Gastrocnemius medialis (tissue), 4 donors: ENCODE results near the gene GNAT3. TPM values are rescaled to one million over a fixed set of nuclear protein-coding genes. Genes with fewer than 3 reads are reported as not detected.

Experiments used
- ATAC-seq, 2 donors: fragments of 150-250 bp; one replicate each; pipeline ENCODE4 v1.9.1; 2016
- DNase-seq, 2 donors: peaks; one replicate each; pipeline ENCODE4 v3.0.0-alpha.2; 2019
- H3K27ac ChIP-seq, 4 donors: fragments of 200-600 bp; sonication (generic); 1 replicate in 1 of 4; 2 replicates in 3 of 4; pipeline ENCODE4 v1.5.1; 2016 to 2018; ENCODE audit warnings: mild to moderate bottlenecking in 2 of 4, moderate library complexity in 1 of 4
- H3K27me3 ChIP-seq, 3 donors: fragments of 200-600 bp; sonication (generic) in 2 of 3; 1 replicate in 1 of 3; 2 replicates in 2 of 3; pipeline versions ENCODE4 v1.5.1 to v1.6.0; 2016 to 2019; ENCODE audit warnings: mild to moderate bottlenecking in 1 of 3, moderate library complexity in 1 of 3
- H3K36me3 ChIP-seq, 2 donors: fragments of 200-600 bp; sonication (generic) in 1 of 2; one replicate each; pipeline ENCODE4 v1.5.1; 2017 to 2018
- H3K4me1 ChIP-seq, 2 donors: fragments of 200-600 bp; sonication (generic) in 1 of 2; one replicate each; pipeline ENCODE4 v1.5.1; 2016 to 2017; ENCODE audit warnings: mild to moderate bottlenecking in 2 of 2
- H3K4me3 ChIP-seq, 4 donors: fragments of 200-600 bp; sonication (generic) in 3 of 4; 1 replicate in 1 of 4; 2 replicates in 3 of 4; pipeline ENCODE4 v1.5.1; 2016 to 2019; ENCODE audit warnings: mild to moderate bottlenecking in 2 of 4
- H3K9me3 ChIP-seq, 3 donors: fragments of 200-600 bp; sonication (generic) in 2 of 3; 1 replicate in 1 of 3; 2 replicates in 2 of 3; pipeline ENCODE4 v1.5.1; 2016 to 2019
- POLR2A ChIP-seq, 2 donors: fragments of 450-650 bp; IDR thresholded peaks; one replicate each; pipeline ENCODE4 v1.6.1; 2017; ENCODE audit warnings: antibody characterized with exemption in 2 of 2, mild to moderate bottlenecking in 2 of 2, moderate library complexity in 2 of 2
- in situ Hi-C, 4 donors: fragments of 200-750 bp; cut with MboI; loops; one replicate each; pipeline versions ENCODE4 v1.15.0 to v1.8.0; 2017; ENCODE audit warnings: low sequenced_read_pairs in 4 of 4
- intact Hi-C: fragments of 100-400 bp; cut with DNase I; formaldehyde crosslinking; loops from one replicate; pipeline ENCODE4 v1.15.1; 2023; ENCODE audit warnings: low total_unique reads
- total RNA-seq, 4 donors: library from RNA; depleted of rRNA; stranded (reverse); fragments of >200 nt; gene quantifications; one replicate each; pipeline versions ENCODE4 v1.1.0 to v1.2.3, GENCODE V29; 2016
- TF ChIP-seq, protein P1 (sequence below), 5 experiments: fragments of 450-650 bp in 3 of 5; fragments of 200-600 bp in 2 of 5; sonication (generic) in 2 of 5; IDR thresholded peaks in 4 of 5; conservative IDR thresholded peaks in 1 of 5; 1 replicate in 4 of 5; 2 replicates in 1 of 5; pipeline ENCODE4 v1.5.1; 2016 to 2019; ENCODE audit warnings: antibody characterized with exemption in 5 of 5, mild to moderate bottlenecking in 3 of 5, moderate library complexity in 3 of 5

The GNAT3 gene
- total RNA-seq, 4 donors from 2014 or later: not detected

GRCh38 chr7:80548840-80549530, 37.1 kb upstream of the GNAT3 start:
- no peaks in the 10 kb centered on the region for H3K27me3 ChIP-seq
- ATAC-seq: peak in 1 of 2 donors; percentile 70
- peak overlapping the region; percentile 2 to 69 (median 28) for H3K27ac ChIP-seq
- H3K36me3 ChIP-seq: no peaks in the 10 kb centered on the region
- in situ Hi-C loops: no loop called here
- TF ChIP-seq, protein P1, sequence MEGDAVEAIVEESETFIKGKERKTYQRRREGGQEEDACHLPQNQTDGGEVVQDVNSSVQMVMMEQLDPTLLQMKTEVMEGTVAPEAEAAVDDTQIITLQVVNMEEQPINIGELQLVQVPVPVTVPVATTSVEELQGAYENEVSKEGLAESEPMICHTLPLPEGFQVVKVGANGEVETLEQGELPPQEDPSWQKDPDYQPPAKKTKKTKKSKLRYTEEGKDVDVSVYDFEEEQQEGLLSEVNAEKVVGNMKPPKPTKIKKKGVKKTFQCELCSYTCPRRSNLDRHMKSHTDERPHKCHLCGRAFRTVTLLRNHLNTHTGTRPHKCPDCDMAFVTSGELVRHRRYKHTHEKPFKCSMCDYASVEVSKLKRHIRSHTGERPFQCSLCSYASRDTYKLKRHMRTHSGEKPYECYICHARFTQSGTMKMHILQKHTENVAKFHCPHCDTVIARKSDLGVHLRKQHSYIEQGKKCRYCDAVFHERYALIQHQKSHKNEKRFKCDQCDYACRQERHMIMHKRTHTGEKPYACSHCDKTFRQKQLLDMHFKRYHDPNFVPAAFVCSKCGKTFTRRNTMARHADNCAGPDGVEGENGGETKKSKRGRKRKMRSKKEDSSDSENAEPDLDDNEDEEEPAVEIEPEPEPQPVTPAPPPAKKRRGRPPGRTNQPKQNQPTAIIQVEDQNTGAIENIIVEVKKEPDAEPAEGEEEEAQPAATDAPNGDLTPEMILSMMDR (IDR thresholded peaks at IDR 0.05 in 4 of 5, conservative IDR thresholded peaks at IDR 0.05 in 1 of 5): no peak
- no peak for TF ChIP-seq POLR2A (IDR thresholded peaks at IDR 0.05)
- no peaks in the 10 kb centered on the region for H3K9me3 ChIP-seq
- H3K4me1 ChIP-seq: peaks cover 7 to 35% of the 10 kb centered on the region in 2 donors
- no peak overlapping the region for H3K4me3 ChIP-seq
- intact Hi-C loops: no loop called here
- no peak for DNase-seq

DNA sequence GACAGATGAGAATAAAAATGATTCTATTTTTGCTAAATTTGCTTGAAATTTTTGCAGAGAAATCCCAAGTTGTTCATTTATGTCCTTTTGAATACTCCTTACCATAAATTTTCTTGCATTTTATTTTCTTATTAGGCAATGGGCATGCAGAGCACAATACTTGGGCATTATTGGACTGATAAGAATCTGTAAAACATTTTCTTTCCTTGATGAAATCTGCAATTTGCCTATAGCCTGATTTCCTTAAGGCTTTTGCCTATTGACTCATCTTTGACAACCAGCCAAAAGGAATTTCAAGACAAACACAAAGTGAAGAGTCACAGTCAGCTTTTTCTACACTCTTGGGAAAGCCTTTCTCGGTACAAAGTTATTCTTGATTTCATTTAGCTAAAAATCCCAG, 30.5 kb upstream of the GNAT3 start:
- H3K4me1 ChIP-seq: peaks cover 0 to 11% of the 10 kb centered on the region in 2 donors
- peak overlapping the region in 1 of 4 donors; percentile 25 for H3K27ac ChIP-seq
- in situ Hi-C loops (no loop called here), intact Hi-C loops (no loop called here)
- H3K9me3 ChIP-seq: no peaks in the 10 kb centered on the region
- no peaks in the 10 kb centered on the region for H3K27me3 ChIP-seq
- H3K4me3 ChIP-seq: no peak overlapping the region
- no peak for ATAC-seq
- no peaks in the 10 kb centered on the region for H3K36me3 ChIP-seq
- DNase-seq: no peak
- TF ChIP-seq, protein P1 (IDR thresholded peaks at IDR 0.05 in 4 of 5, conservative IDR thresholded peaks at IDR 0.05 in 1 of 5): no peak
- no peak for TF ChIP-seq POLR2A (IDR thresholded peaks at IDR 0.05)

- no peak for TF ChIP-seq POLR2A (IDR thresholded peaks at IDR 0.05)
- TF ChIP-seq, protein P1 (IDR thresholded peaks at IDR 0.05 in 4 of 5, conservative IDR thresholded peaks at IDR 0.05 in 1 of 5): no peak
- Histone ChIP-seq H3K4me1 (peaks cover 0 to 11% of the 10 kb centered on the region in 2 donors), H3K27me3 (no peaks in the 10 kb centered on the region), H3K4me3 (no peak overlapping the region), H3K9me3 (no peaks in the 10 kb centered on the region), H3K36me3 (no peaks in the 10 kb centered on the region), H3K27ac (no peak overlapping the region)
- DNase-seq (no peak), ATAC-seq (no peak)
- in situ Hi-C loops (no loop called here), intact Hi-C loops (no loop called here)
Measured at GRCh38 chr7:80540836-80541235, 29.0 kb upstream of the GNAT3 start.

- Histone ChIP-seq H3K27ac (no peak overlapping the region), H3K4me1 (peaks cover 0 to 8% of the 10 kb centered on the region in 2 donors), H3K9me3 (no peaks in the 10 kb centered on the region), H3K36me3 (no peaks in the 10 kb centered on the region), H3K4me3 (no peak overlapping the region), H3K27me3 (no peaks in the 10 kb centered on the region)
- in situ Hi-C loops (no loop called here), intact Hi-C loops (no loop called here)
- no peak for DNase-seq
- ATAC-seq: no peak
- TF ChIP-seq, protein P1 (IDR thresholded peaks at IDR 0.05 in 4 of 5, conservative IDR thresholded peaks at IDR 0.05 in 1 of 5): no peak
- no peak for TF ChIP-seq POLR2A (IDR thresholded peaks at IDR 0.05)
Measured at GRCh38 chr7:80537091-80537490, 25.2 kb upstream of the GNAT3 start.
